ENCODE data around the gene SYNJ2BP. TPM values are rescaled to one million over a fixed set of nuclear protein-coding genes. Genes with fewer than 3 reads are reported as not detected.

The SYNJ2BP gene
- total and polyA plus RNA-seq, 9 of the 15 experiments (the other 6 are each of a cell fraction or from before 2014, with no cell fraction given) = 1.8 to 4.6 (median 3.3) TPM

Other genes with a start within 250 kb of the SYNJ2BP start
- gene SLC8A3, start 228.1 kb downstream of the SYNJ2BP start, total RNA-seq (2014; rRNA removed) = not detected in 2 replicates
- not detected in 2 replicates for gene SLC8A3, start 228.1 kb downstream of the SYNJ2BP start, total RNA-seq (2014; rRNA removed; fragmentation: Illumina TruSeq; extraction: Trizol)
- not detected in 2 replicates for gene SLC8A3, start 228.1 kb downstream of the SYNJ2BP start, total RNA-seq (2015; rRNA removed; fragmentation: Illumina TruSeq; extraction: Trizol)
- gene SLC8A3, start 228.1 kb downstream of the SYNJ2BP start, total RNA-seq (2021) = not detected in 2 replicates
- gene SLC8A3, start 228.1 kb downstream of the SYNJ2BP start, polyA plus RNA-seq (2011; rRNA removed) = not detected in 2 replicates
- not detected in 2 replicates for gene SLC8A3, start 228.1 kb downstream of the SYNJ2BP start, polyA plus RNA-seq (2014; fragmentation: Illumina TruSeq; extraction: Trizol)
- not detected for gene SLC8A3, start 228.1 kb downstream of the SYNJ2BP start, polyA plus RNA-seq (2014; fragmentation: Nextera tagmentation; extraction: Ambion mirVana)
- not detected in 2 replicates for gene SLC8A3, start 228.1 kb downstream of the SYNJ2BP start, polyA plus RNA-seq (2014; rRNA removed)
- gene COX16, start 57.4 kb downstream of the SYNJ2BP start, total RNA-seq (2014; rRNA removed) = 12.2 and 18.2 TPM in 2 replicates
- gene COX16, start 57.4 kb downstream of the SYNJ2BP start, total RNA-seq (2014; rRNA removed; fragmentation: Illumina TruSeq; extraction: Trizol) = 27.8 and 30.8 TPM in 2 replicates
- 16.1 and 20.8 TPM in 2 replicates for gene COX16, start 57.4 kb downstream of the SYNJ2BP start, total RNA-seq (2015; rRNA removed; fragmentation: Illumina TruSeq; extraction: Trizol)
- gene COX16, start 57.4 kb downstream of the SYNJ2BP start, total RNA-seq (2021) = 26.8 and 29.7 TPM in 2 replicates
- 13.3 and 17.1 TPM in 2 replicates for gene COX16, start 57.4 kb downstream of the SYNJ2BP start, polyA plus RNA-seq (2011; rRNA removed)
- 19.7 and 20.8 TPM in 2 replicates for gene COX16, start 57.4 kb downstream of the SYNJ2BP start, polyA plus RNA-seq (2014; fragmentation: Illumina TruSeq; extraction: Trizol)
- gene COX16, start 57.4 kb downstream of the SYNJ2BP start, polyA plus RNA-seq (2014; fragmentation: Nextera tagmentation; extraction: Ambion mirVana) = 10 to 100 TPM; 67.0 to 70.9 TPM
- 25.9 and 29.4 TPM in 2 replicates for gene COX16, start 57.4 kb downstream of the SYNJ2BP start, polyA plus RNA-seq (2014; rRNA removed)
- gene ADAM21, start 35.1 kb upstream of the SYNJ2BP start, total RNA-seq (2014; rRNA removed) = 0.05 and 0.08 TPM in 2 replicates
- gene ADAM21, start 35.1 kb upstream of the SYNJ2BP start, total RNA-seq (2014; rRNA removed; fragmentation: Illumina TruSeq; extraction: Trizol) = 0.15 TPM in 1 of 2 replicates, not detected in the other
- gene ADAM21, start 35.1 kb upstream of the SYNJ2BP start, total RNA-seq (2015; rRNA removed; fragmentation: Illumina TruSeq; extraction: Trizol) = not detected in 2 replicates
- not detected in 2 replicates for gene ADAM21, start 35.1 kb upstream of the SYNJ2BP start, total RNA-seq (2021)
- 0.03 TPM in 1 of 2 replicates, not detected in the other for gene ADAM21, start 35.1 kb upstream of the SYNJ2BP start, polyA plus RNA-seq (2011; rRNA removed)
- gene ADAM21, start 35.1 kb upstream of the SYNJ2BP start, polyA plus RNA-seq (2014; fragmentation: Illumina TruSeq; extraction: Trizol) = 0.04 TPM in 1 of 2 replicates, not detected in the other
- gene ADAM21, start 35.1 kb upstream of the SYNJ2BP start, polyA plus RNA-seq (2014; fragmentation: Nextera tagmentation; extraction: Ambion mirVana) = under 1 TPM in 1 of 2 experiments, not detected in 1; 0.03 TPM
- gene ADAM21, start 35.1 kb upstream of the SYNJ2BP start, polyA plus RNA-seq (2014; rRNA removed) = 0.05 TPM in 2 replicates
- 0.05 TPM in 1 of 2 replicates, not detected in the other for gene ADAM20, start 117.9 kb upstream of the SYNJ2BP start, total RNA-seq (2014; rRNA removed)
- gene ADAM20, start 117.9 kb upstream of the SYNJ2BP start, total RNA-seq (2014; rRNA removed; fragmentation: Illumina TruSeq; extraction: Trizol) = 0.13 and 0.15 TPM in 2 replicates
- gene ADAM20, start 117.9 kb upstream of the SYNJ2BP start, total RNA-seq (2015; rRNA removed; fragmentation: Illumina TruSeq; extraction: Trizol) = not detected in 2 replicates
- gene ADAM20, start 117.9 kb upstream of the SYNJ2BP start, total RNA-seq (2021) = not detected in 2 replicates
- gene ADAM20, start 117.9 kb upstream of the SYNJ2BP start, polyA plus RNA-seq (2011; rRNA removed) = 0.03 and 0.04 TPM in 2 replicates
- not detected in 2 replicates for gene ADAM20, start 117.9 kb upstream of the SYNJ2BP start, polyA plus RNA-seq (2014; fragmentation: Illumina TruSeq; extraction: Trizol)
- under 1 TPM in 1 of 2 experiments, not detected in 1; 0.03 TPM for gene ADAM20, start 117.9 kb upstream of the SYNJ2BP start, polyA plus RNA-seq (2014; fragmentation: Nextera tagmentation; extraction: Ambion mirVana)
- not detected in 2 replicates for gene ADAM20, start 117.9 kb upstream of the SYNJ2BP start, polyA plus RNA-seq (2014; rRNA removed)
- 16.8 and 16.9 TPM in 2 replicates for gene MED6, start 183.6 kb upstream of the SYNJ2BP start, total RNA-seq (2014; rRNA removed)
- 34.9 and 40.4 TPM in 2 replicates for gene MED6, start 183.6 kb upstream of the SYNJ2BP start, total RNA-seq (2014; rRNA removed; fragmentation: Illumina TruSeq; extraction: Trizol)
- 28.9 and 31.9 TPM in 2 replicates for gene MED6, start 183.6 kb upstream of the SYNJ2BP start, total RNA-seq (2015; rRNA removed; fragmentation: Illumina TruSeq; extraction: Trizol)
- 21.4 and 23.5 TPM in 2 replicates for gene MED6, start 183.6 kb upstream of the SYNJ2BP start, total RNA-seq (2021)
- gene MED6, start 183.6 kb upstream of the SYNJ2BP start, polyA plus RNA-seq (2011; rRNA removed) = 36.8 and 52.0 TPM in 2 replicates
- 37.7 and 40.8 TPM in 2 replicates for gene MED6, start 183.6 kb upstream of the SYNJ2BP start, polyA plus RNA-seq (2014; fragmentation: Illumina TruSeq; extraction: Trizol)
- gene MED6, start 183.6 kb upstream of the SYNJ2BP start, polyA plus RNA-seq (2014; fragmentation: Nextera tagmentation; extraction: Ambion mirVana) = 10 to 100 TPM; 21.6 to 28.1 TPM
- 30.4 and 35.3 TPM in 2 replicates for gene MED6, start 183.6 kb upstream of the SYNJ2BP start, polyA plus RNA-seq (2014; rRNA removed)
- not detected in 2 replicates for gene TTC9, start 224.8 kb upstream of the SYNJ2BP start, total RNA-seq (2014; rRNA removed)
- gene TTC9, start 224.8 kb upstream of the SYNJ2BP start, total RNA-seq (2014; rRNA removed; fragmentation: Illumina TruSeq; extraction: Trizol) = not detected in 2 replicates
- not detected in 2 replicates for gene TTC9, start 224.8 kb upstream of the SYNJ2BP start, total RNA-seq (2015; rRNA removed; fragmentation: Illumina TruSeq; extraction: Trizol)
- gene TTC9, start 224.8 kb upstream of the SYNJ2BP start, total RNA-seq (2021) = 0.02 and 0.07 TPM in 2 replicates
- gene TTC9, start 224.8 kb upstream of the SYNJ2BP start, polyA plus RNA-seq (2011; rRNA removed) = not detected in 2 replicates
- not detected in 2 replicates for gene TTC9, start 224.8 kb upstream of the SYNJ2BP start, polyA plus RNA-seq (2014; fragmentation: Illumina TruSeq; extraction: Trizol)
- not detected for gene TTC9, start 224.8 kb upstream of the SYNJ2BP start, polyA plus RNA-seq (2014; fragmentation: Nextera tagmentation; extraction: Ambion mirVana)
- not detected in 2 replicates for gene TTC9, start 224.8 kb upstream of the SYNJ2BP start, polyA plus RNA-seq (2014; rRNA removed)